ENCODE measurements around the gene BCL2L2.

GRCh38 chr14:23284654-23285529 lies 21.7 kb upstream of the BCL2L2 start:
- TF ChIP-seq CTCF (IDR thresholded peaks at IDR 0.05; ENCODE audit: low read depth, low read length, missing input control) = no peak
- no peak for TF ChIP-seq EGR1 (IDR thresholded peaks at IDR 0.05; ENCODE audit: low read depth in 2 of 2)
- TF ChIP-seq ZBTB33 (IDR thresholded peaks at IDR 0.05) = no peak
- no peak for TF ChIP-seq REST (IDR thresholded peaks at IDR 0.05)
- no peak for TF ChIP-seq JUND (IDR thresholded peaks at IDR 0.05)
- no peak for TF ChIP-seq GABPA (IDR thresholded peaks at IDR 0.05 in 1 of 2, conservative IDR thresholded peaks at IDR 0.05 in 1 of 2)
- TF ChIP-seq FOXA1 (IDR thresholded peaks at IDR 0.05) = no peak
- TF ChIP-seq HNF4G (IDR thresholded peaks at IDR 0.05) = no peak
